Endothelial cell of umbilical vein (primary cell): ENCODE data around the gene PCARE.

Experiments
- CTCF ChIP-seq, 2 donors: IDR thresholded peaks; 1 replicate in 1 of 2; 2 replicates in 1 of 2; pipeline ENCODE4 v1.5.1; 2011; ENCODE audit warnings: low read length in 2 of 2, mild to moderate bottlenecking in 2 of 2, moderate library complexity in 2 of 2, control low read depth in 1 of 2, inconsistent platforms in 1 of 2, low read depth in 1 of 2; ENCODE audit not compliant: insufficient read depth in 1 of 2; ENCODE audit errors: extremely low read depth in 1 of 2
- EZH2 ChIP-seq: IDR thresholded peaks from 2 replicates; pipeline ENCODE4 v1.6.1; 2012; ENCODE audit warnings: borderline replicate concordance, low read depth, mild to moderate bottlenecking, moderate library complexity, low read length, inconsistent platforms; ENCODE audit not compliant: severe bottlenecking
- FOS ChIP-seq: IDR thresholded peaks from 2 replicates; pipeline ENCODE4 v1.6.1; 2011; ENCODE audit warnings: mild to moderate bottlenecking, low read length, moderate library complexity, borderline replicate concordance; ENCODE audit not compliant: insufficient read depth
- GATA2 ChIP-seq: IDR thresholded peaks from 2 replicates; pipeline ENCODE4 v1.7.0; 2011; ENCODE audit warnings: low read depth, mild to moderate bottlenecking, moderate library complexity, mixed read lengths, low read length; ENCODE audit not compliant: insufficient read length, insufficient read depth
- JUN ChIP-seq: IDR thresholded peaks from 2 replicates; pipeline ENCODE4 v1.6.1; 2011; ENCODE audit warnings: borderline replicate concordance, low read depth; ENCODE audit not compliant: insufficient read length, insufficient read depth
- MAX ChIP-seq: IDR thresholded peaks from 2 replicates; pipeline ENCODE4 v1.6.1; 2011; ENCODE audit not compliant: insufficient read depth, insufficient read length
- MYC ChIP-seq: IDR thresholded peaks from one replicate; pipeline ENCODE4 v1.6.1; 2011; ENCODE audit warnings: mild to moderate bottlenecking, low read depth, low read length
- POLR2A ChIP-seq: IDR thresholded peaks from 2 replicates; pipeline ENCODE4 v1.6.1; 2012; ENCODE audit warnings: low read depth, mild to moderate bottlenecking, control low read depth, low read length
- POLR2AphosphoS5 ChIP-seq: IDR thresholded peaks from 2 replicates; pipeline ENCODE4 v1.6.1; 2012; ENCODE audit warnings: low read depth, mild to moderate bottlenecking, control low read depth, low read length, moderate library complexity; ENCODE audit not compliant: insufficient read depth

GRCh38 chr2:29066997-29067605 lies 7.2 kb downstream of the PCARE start:
- TF ChIP-seq CTCF (IDR thresholded peaks at IDR 0.05; ENCODE audit: extremely low read depth in 1 of 2, insufficient read depth in 1 of 2, low read depth in 1 of 2, low read length in 2 of 2), result no peak
- TF ChIP-seq POLR2AphosphoS5, result no peak
- TF ChIP-seq POLR2A, result no peak
- no peak for TF ChIP-seq MAX
- no peak for TF ChIP-seq FOS
- TF ChIP-seq EZH2, result no peak
- TF ChIP-seq MYC, result no peak
- no peak for TF ChIP-seq JUN
- no peak for TF ChIP-seq GATA2
